H1 (cell line): ENCODE data around the gene STX17. TPM values are rescaled to one million over a fixed set of nuclear protein-coding genes. Genes with fewer than 3 reads are reported as not detected.
A peak's percentile ranks its signal among the peaks of the same experiment; 100 is the strongest.

Experiments
- CTCF ChIA-PET: fragments of 300-600 bp; sonication (Branson Sonifier 250); formaldehyde crosslinking; loops from one replicate; lab custom pipeline; 2021; ENCODE audit not compliant: partially characterized antibody; lab: Charles Lee
- POLR2A ChIA-PET: fragments of 300-600 bp; sonication (Branson Sonifier 250); formaldehyde crosslinking; loops from one replicate; lab custom pipeline; 2021; ENCODE audit warnings: inconsistent platforms; ENCODE audit not compliant: partially characterized antibody; lab: Charles Lee
- DNase-seq, 2 experiments: peaks; one replicate each; pipeline versions ENCODE4 v3.0.0 to v3.0.0-alpha.2; 2010 to 2022; ENCODE audit warnings: low spot score in 2 of 2, low read depth in 1 of 2, mixed read lengths in 1 of 2
- FAIRE-seq: peaks from 2 replicates; lab custom pipeline; 2011; peaks lifted over from hg19 to GRCh38; lab: Jason Lieb, UNC
- H2AFZ ChIP-seq: 2 replicates; pipeline ENCODE4 v1.8.1; 2012; ENCODE audit warnings: low read length, inconsistent platforms
- H2AK5ac ChIP-seq: 2 replicates; pipeline ENCODE4 v1.6.1; 2013; ENCODE audit warnings: low read depth, low read length
- H2BK120ac ChIP-seq: replicated peaks from 2 replicates; pipeline ENCODE3; 2013; ENCODE audit warnings: low read depth, low read length, inconsistent platforms
- H2BK12ac ChIP-seq: 2 replicates; pipeline ENCODE4 v1.6.1; 2013; ENCODE audit warnings: low read depth, low read length
- H2BK15ac ChIP-seq: 2 replicates; pipeline ENCODE4 v1.6.1; 2013; ENCODE audit warnings: low read length
- H2BK20ac ChIP-seq: 2 replicates; pipeline ENCODE4 v1.6.1; 2013; ENCODE audit warnings: low read length
- H2BK5ac ChIP-seq: 2 replicates; pipeline ENCODE4 v1.6.1; 2013; ENCODE audit warnings: low read depth, low read length
- H3K14ac ChIP-seq: 2 replicates; pipeline ENCODE4 v1.6.1; 2013; ENCODE audit warnings: inconsistent platforms; ENCODE audit not compliant: insufficient read length
- H3K18ac ChIP-seq: 2 replicates; pipeline ENCODE4 v1.6.1; 2013; ENCODE audit warnings: low read length; ENCODE audit errors: extremely low read depth
- H3K23ac ChIP-seq: 2 replicates; pipeline ENCODE4 v1.6.1; 2013; ENCODE audit warnings: inconsistent platforms; ENCODE audit not compliant: insufficient read length
- H3K23me2 ChIP-seq: 2 replicates; pipeline ENCODE4 v1.6.1; 2013; ENCODE audit warnings: low read depth, low read length
- H3K27ac ChIP-seq: 2 replicates; pipeline ENCODE4 v1.6.1; 2011; ENCODE audit warnings: low read depth, low read length, inconsistent platforms
- H3K27me3 ChIP-seq, 4 experiments: replicated peaks in 1 of 4; 1 replicate in 1 of 4; 2 replicates in 3 of 4; pipeline versions ENCODE4 v1.6.1 to v1.8.1; 2011 to 2013; ENCODE audit warnings: low read length in 3 of 4, mild to moderate bottlenecking in 3 of 4, inconsistent platforms in 2 of 4, mixed read lengths in 2 of 4, moderate library complexity in 1 of 4; ENCODE audit not compliant: control insufficient read depth in 3 of 4, insufficient read depth in 3 of 4; ENCODE audit errors: extremely low read depth in 1 of 4
- H3K36me3 ChIP-seq, 4 experiments: 2 replicates each; pipeline versions ENCODE4 v1.6.1 to v1.8.1; 2011 to 2013; ENCODE audit warnings: mild to moderate bottlenecking in 4 of 4, low read length in 3 of 4, moderate library complexity in 2 of 4, control low read depth in 1 of 4, inconsistent platforms in 1 of 4; ENCODE audit not compliant: insufficient read depth in 4 of 4, control insufficient read depth in 2 of 4
- H3K4ac ChIP-seq: replicated peaks from 2 replicates; pipeline ENCODE3; 2013; ENCODE audit warnings: low read length, low read depth, mixed read lengths, inconsistent platforms; ENCODE audit not compliant: insufficient read length
- H3K4me1 ChIP-seq, 4 experiments: replicated peaks in 1 of 4; 1 replicate in 1 of 4; 2 replicates in 3 of 4; pipeline versions ENCODE4 v1.6.1 to v1.8.1; 2011 to 2013; ENCODE audit warnings: low read length in 3 of 4, inconsistent platforms in 2 of 4, mixed read lengths in 1 of 4; ENCODE audit not compliant: insufficient read depth in 4 of 4, control insufficient read depth in 3 of 4
- H3K4me2 ChIP-seq, 2 experiments: 2 replicates each; pipeline versions ENCODE4 v1.6.1 to v1.8.1; 2011 to 2013; ENCODE audit warnings: low read depth in 2 of 2, low read length in 2 of 2, control low read depth in 1 of 2, inconsistent platforms in 1 of 2, mild to moderate bottlenecking in 1 of 2; ENCODE audit not compliant: insufficient read depth in 1 of 2
- H3K4me3 ChIP-seq, 4 experiments: fragments of 200-600, 300-600 bp in 1 of 4; sonication (generic), shearing (Covaris generic), sonication (Bioruptor Twin) in 1 of 4; 2 replicates each; pipeline versions ENCODE4 v1.5.1 to v1.8.1; 2011 to 2016; ENCODE audit warnings: low read length in 4 of 4, low read depth in 3 of 4, control low read depth in 2 of 4, inconsistent platforms in 2 of 4, mild to moderate bottlenecking in 2 of 4, mixed read lengths in 1 of 4, moderate library complexity in 1 of 4; ENCODE audit not compliant: insufficient read depth in 2 of 4; ENCODE audit errors: extremely low read depth in 1 of 4
- H3K56ac ChIP-seq: replicated peaks from 2 replicates; pipeline ENCODE3; 2013; ENCODE audit warnings: low read depth, mild to moderate bottlenecking, mixed read lengths, low read length, inconsistent platforms; ENCODE audit not compliant: insufficient read length
- H3K79me1 ChIP-seq: 2 replicates; pipeline ENCODE4 v1.6.1; 2013; ENCODE audit warnings: low read depth, low read length, control low read depth
- H3K79me2 ChIP-seq, 2 experiments: 2 replicates each; pipeline versions ENCODE4 v1.6.1 to v1.8.1; 2012 to 2013; ENCODE audit warnings: low read length in 2 of 2, mild to moderate bottlenecking in 2 of 2, inconsistent platforms in 1 of 2; ENCODE audit not compliant: insufficient read depth in 2 of 2, control insufficient read depth in 1 of 2
- H3K9ac ChIP-seq, 4 experiments: replicated peaks in 1 of 4; 1 replicate in 1 of 4; 2 replicates in 3 of 4; pipeline versions ENCODE4 v1.6.1 to v1.8.1; 2011 to 2013; ENCODE audit warnings: low read depth in 3 of 4, low read length in 3 of 4, control low read depth in 2 of 4, mild to moderate bottlenecking in 2 of 4, moderate library complexity in 2 of 4, inconsistent platforms in 1 of 4; ENCODE audit errors: extremely low read depth in 1 of 4
- H3K9me3 ChIP-seq, 2 experiments: 2 replicates each; pipeline versions ENCODE4 v1.6.1 to v1.8.1; 2012 to 2013; ENCODE audit warnings: mild to moderate bottlenecking in 2 of 2, moderate library complexity in 2 of 2, control low read depth in 1 of 2, inconsistent platforms in 1 of 2, low read depth in 1 of 2, low read length in 1 of 2, mixed read lengths in 1 of 2; ENCODE audit not compliant: insufficient read depth in 2 of 2
- H4K20me1 ChIP-seq, 2 experiments: replicated peaks in 1 of 2; 2 replicates each; pipeline versions ENCODE3 to v1.8.1; 2011 to 2013; ENCODE audit warnings: inconsistent platforms in 2 of 2, low read length in 2 of 2, mild to moderate bottlenecking in 1 of 2; ENCODE audit not compliant: insufficient read depth in 2 of 2, control insufficient read depth in 1 of 2
- H4K5ac ChIP-seq: 2 replicates; pipeline ENCODE4 v1.6.1; 2013; ENCODE audit warnings: low read length, low read depth, mixed read lengths, inconsistent platforms; ENCODE audit not compliant: insufficient read length
- H4K8ac ChIP-seq: 2 replicates; pipeline ENCODE4 v1.8.0; 2013; ENCODE audit warnings: mild to moderate bottlenecking, moderate library complexity, low read length, inconsistent platforms; ENCODE audit not compliant: insufficient read depth; ENCODE audit errors: extremely low read depth
- H4K91ac ChIP-seq: replicated peaks from 2 replicates; pipeline ENCODE3; 2013; ENCODE audit warnings: low read length, mixed read lengths, inconsistent platforms; ENCODE audit not compliant: insufficient read length
- POLR2A ChIP-seq, 2 experiments: IDR thresholded peaks; 1 replicate in 1 of 2; 2 replicates in 1 of 2; pipeline ENCODE4 v1.6.1; 2011; ENCODE audit warnings: low read depth in 2 of 2, low read length in 2 of 2, mild to moderate bottlenecking in 2 of 2; ENCODE audit errors: control extremely low read depth in 1 of 2
- WGBS, 2 experiments: shearing (Covaris generic) in 1 of 2; methylation state at CpG; one replicate each; pipeline versions ENCODE4 v1.1.6 to v1.1.7; 2013 to 2015; ENCODE audit warnings: low lambda C conversion rate in 2 of 2, mixed read lengths in 2 of 2, inconsistent platforms in 1 of 2, low coverage in 1 of 2, missing lambda C conversion rate in 1 of 2; ENCODE audit not compliant: insufficient replicate concordance in 2 of 2, insufficient coverage in 1 of 2, insufficient read length in 1 of 2; ENCODE audit errors: extremely low coverage in 1 of 2, missing lambda C conversion rate in 1 of 2; 5-methylcytosine and 5-hydroxymethylcytosine counted together
- polyA plus RNA-seq, 7 experiments: library from polyadenylated mRNA; depleted of rRNA in 3 of 7; stranded (reverse) in 5 of 7; unstranded in 2 of 7; fragments of >200 nt in 5 of 7; fragments of 200-250 nt in 2 of 7; gene quantifications; 1 replicate in 5 of 7; 2 replicates in 1 of 7; 4 replicates in 1 of 7; pipeline versions ENCODE4 v1.2.1 to v1.2.3, GENCODE V29; 2011 to 2013; ENCODE audit warnings: missing spikeins in 2 of 7, mixed read lengths in 2 of 7
- total RNA-seq: library from RNA; stranded (reverse); fragmentation: NEBNext Ultra II Directional; extraction: Animal tissue kit (Norgen Biotek cat#: 25700); gene quantifications from 2 replicates; pipeline ENCODE4 v1.2.1, GENCODE V29; 2021

The STX17 gene
- total and polyA plus RNA-seq, 2 of the 8 experiments (the other 6 are each of a cell fraction or from before 2014, with no cell fraction given) = 4.5 to 16.3 TPM

- ChIA-PET CTCF (interaction anchor here (0.5 to 1.6 kb wide), 4 partner anchors 11 to 71 kb away, joined by 3 to 5 read pairs (median 4); no protein-coding TSS in a partner anchor), POLR2A (interaction anchor here (1.4 kb wide), 1 partner anchor 12 kb away, joined by 3 read pairs; no protein-coding TSS in a partner anchor)
- Histone ChIP-seq H3K14ac (no peak overlapping the region), H2BK20ac (no peak overlapping the region), H4K8ac (no peak overlapping the region), H3K4me3 (no peak overlapping the region), H3K56ac (no peak overlapping the region), H2BK12ac (no peak overlapping the region), H2AK5ac (peak overlapping the region; percentile 82; the same call in 1 of the 2 replicates), H2BK120ac (no peak overlapping the region), H3K27ac (no peak overlapping the region), H2AFZ (no peak overlapping the region), H2BK15ac (no peak overlapping the region), H3K23me2 (no peaks in the 10 kb centered on the region), H3K79me2 (no peaks in the 10 kb centered on the region), H4K5ac (no peak overlapping the region), H3K4me2 (no peak overlapping the region), H4K91ac (no peak overlapping the region), H2BK5ac (no peak overlapping the region), H3K18ac (no peak overlapping the region), H3K23ac (no peak overlapping the region), H4K20me1 (no peaks in the 10 kb centered on the region), H3K79me1 (no peaks in the 10 kb centered on the region), H3K4ac (no peak overlapping the region), H3K9ac (no peak overlapping the region), H3K9me3 (no peaks in the 10 kb centered on the region), H3K27me3 (no peaks in the 10 kb centered on the region; a peak in 2 of 7 replicates), H3K36me3 (no peaks in the 10 kb centered on the region), H3K4me1 (no peaks in the 10 kb centered on the region)
- WGBS, 2 experiments = 91% methylated on average over 6 of the region's 6 CpGs; no CpG with 5 or more reads in 1 of the 2 experiments
- FAIRE-seq (no peak), DNase-seq (no peak)
- no peak for TF ChIP-seq POLR2A (IDR thresholded peaks at IDR 0.05; ENCODE audit: control extremely low read depth in 1 of 2, low read depth in 2 of 2, low read length in 2 of 2)
Observed at GRCh38 chr9:99895510-99895909, 10.9 kb upstream of the STX17 start.
